ENCODE measurements around the gene AIF1L.

AIF1L gene

DNA sequence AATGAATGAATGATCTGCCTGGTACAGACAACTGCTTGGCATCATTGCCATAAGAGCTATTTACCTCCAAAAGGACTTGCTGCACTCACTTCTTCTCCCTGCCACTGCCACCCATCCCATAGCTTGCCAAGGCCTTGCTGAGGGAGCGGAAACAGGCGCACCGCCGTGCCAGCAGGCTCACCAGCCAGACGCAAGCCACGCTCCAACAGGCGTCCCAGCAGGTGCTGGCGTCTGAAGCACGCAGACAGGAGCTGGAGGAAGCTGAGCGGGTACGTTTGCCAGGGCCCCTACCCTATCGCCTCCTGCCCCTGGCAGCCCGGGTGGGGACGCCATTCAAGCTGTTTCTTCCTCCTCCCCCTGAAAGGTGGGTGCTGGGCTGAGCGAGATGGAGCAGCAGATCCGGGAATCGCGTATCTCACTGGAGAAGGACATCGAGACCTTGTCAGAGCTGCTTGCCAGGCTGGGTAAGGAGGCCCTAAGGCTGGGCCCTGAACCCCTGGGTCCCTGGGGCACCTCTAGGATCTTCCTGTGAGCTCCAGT lies 8.9 kb upstream of the AIF1L start:
- H3K4me3 ChIP-seq (ENCODE audit: low read length), result no peak overlapping the region
- no peak for TF ChIP-seq CTCF (conservative IDR thresholded peaks at IDR 0.05; ENCODE audit: low read length)
- DNase-seq (ENCODE audit: low read depth), result no peak

DNA sequence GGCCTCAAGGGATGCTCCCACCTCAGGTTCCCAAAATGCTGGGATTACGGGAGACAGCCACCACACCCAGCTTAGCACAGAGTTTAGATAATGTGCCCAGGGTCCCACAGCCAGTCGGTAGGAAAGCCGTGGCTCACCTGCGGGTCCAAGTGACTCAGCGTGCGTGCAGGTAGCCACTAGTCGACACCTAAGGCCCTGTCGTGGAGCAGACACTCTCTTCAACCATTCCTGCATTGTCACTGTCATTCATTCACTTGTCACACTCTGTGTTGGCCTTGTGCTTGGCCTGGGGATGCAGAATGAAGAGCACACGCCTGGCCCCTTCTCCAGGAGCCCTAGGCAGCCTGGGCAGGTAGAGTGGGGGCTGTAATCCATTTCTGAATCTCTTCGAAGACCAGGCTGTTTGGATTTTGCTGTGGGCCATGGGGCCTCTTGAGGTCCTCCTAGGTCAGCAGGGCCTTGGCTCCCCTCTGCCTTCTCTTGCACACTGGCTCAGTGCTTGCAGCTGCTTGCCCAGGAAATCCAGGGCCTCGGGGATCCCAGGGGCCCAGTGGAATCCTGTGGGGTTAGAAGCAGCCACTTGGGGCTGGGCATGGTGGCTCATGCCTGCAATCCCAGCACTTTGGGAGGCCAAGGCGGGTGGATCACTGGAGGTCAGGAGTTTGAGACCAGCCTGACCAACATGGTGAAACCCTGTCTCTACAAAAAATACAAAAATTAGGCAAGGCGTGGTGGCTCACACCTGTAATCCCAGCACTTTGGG lies 6.1 kb upstream of the AIF1L start:
- TF ChIP-seq CTCF (conservative IDR thresholded peaks at IDR 0.05; ENCODE audit: low read length), result no peak
- no peak for DNase-seq (ENCODE audit: low read depth)
- H3K4me3 ChIP-seq (ENCODE audit: low read length), result no peak overlapping the region

DNA sequence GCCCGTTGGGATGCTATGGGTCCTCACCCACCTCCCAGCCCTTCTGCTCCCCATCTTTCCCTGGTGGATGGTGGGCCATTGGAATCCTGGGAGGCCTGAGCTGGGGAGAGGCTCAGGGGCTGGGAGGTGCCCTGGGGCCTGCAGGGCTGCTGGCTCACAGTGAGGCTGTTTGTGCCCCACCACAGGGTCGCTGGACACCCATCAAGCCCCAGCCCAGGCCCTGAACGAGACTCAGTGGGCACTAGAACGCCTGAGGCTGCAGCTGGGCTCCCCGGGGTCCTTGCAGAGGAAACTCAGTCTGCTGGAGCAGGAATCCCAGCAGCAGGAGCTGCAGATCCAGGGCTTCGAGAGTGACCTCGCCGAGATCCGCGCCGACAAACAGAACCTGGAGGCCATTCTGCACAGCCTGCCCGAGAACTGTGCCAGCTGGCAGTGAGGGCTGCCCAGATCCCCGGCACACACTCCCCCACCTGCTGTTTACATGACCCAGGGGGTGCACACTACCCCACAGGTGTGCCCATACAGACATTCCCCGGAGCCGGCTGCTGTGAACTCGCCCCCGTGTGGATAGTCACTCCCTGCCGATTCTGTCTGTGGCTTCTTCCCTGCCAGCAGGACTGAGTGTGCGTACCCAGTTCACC lies 4.9 kb upstream of the AIF1L start:
- DNase-seq (ENCODE audit: low read depth), result no peak
- no peak overlapping the region for H3K4me3 ChIP-seq (ENCODE audit: low read length)

DNA sequence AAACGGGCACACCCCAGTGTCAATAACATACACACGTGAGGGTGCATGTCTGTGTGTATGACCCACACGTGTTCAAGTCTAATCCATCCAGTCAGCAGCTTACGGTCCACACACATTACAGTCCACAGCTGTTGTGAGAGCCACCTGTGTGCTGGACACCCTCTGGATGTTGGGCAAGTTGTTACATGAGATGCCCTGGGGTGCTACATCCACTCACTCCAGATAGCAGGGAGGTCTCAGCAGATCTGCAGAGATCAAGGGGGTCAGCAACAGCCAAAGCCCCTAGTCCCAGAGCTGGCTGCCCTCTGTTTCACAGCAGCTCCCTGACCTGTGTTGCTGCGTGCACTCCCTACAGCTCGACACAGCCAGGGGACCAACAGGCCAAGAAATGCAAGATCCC lies 4.3 kb upstream of the AIF1L start:
- H3K4me3 ChIP-seq (ENCODE audit: low read length), result no peak overlapping the region
- no peak for TF ChIP-seq CTCF (conservative IDR thresholded peaks at IDR 0.05; ENCODE audit: low read length)
- DNase-seq (ENCODE audit: low read depth), result no peak

More for the DNA sequence above, 4.9 kb upstream of the AIF1L start:
- no peak for TF ChIP-seq CTCF (conservative IDR thresholded peaks at IDR 0.05; ENCODE audit: low read length)

DNA sequence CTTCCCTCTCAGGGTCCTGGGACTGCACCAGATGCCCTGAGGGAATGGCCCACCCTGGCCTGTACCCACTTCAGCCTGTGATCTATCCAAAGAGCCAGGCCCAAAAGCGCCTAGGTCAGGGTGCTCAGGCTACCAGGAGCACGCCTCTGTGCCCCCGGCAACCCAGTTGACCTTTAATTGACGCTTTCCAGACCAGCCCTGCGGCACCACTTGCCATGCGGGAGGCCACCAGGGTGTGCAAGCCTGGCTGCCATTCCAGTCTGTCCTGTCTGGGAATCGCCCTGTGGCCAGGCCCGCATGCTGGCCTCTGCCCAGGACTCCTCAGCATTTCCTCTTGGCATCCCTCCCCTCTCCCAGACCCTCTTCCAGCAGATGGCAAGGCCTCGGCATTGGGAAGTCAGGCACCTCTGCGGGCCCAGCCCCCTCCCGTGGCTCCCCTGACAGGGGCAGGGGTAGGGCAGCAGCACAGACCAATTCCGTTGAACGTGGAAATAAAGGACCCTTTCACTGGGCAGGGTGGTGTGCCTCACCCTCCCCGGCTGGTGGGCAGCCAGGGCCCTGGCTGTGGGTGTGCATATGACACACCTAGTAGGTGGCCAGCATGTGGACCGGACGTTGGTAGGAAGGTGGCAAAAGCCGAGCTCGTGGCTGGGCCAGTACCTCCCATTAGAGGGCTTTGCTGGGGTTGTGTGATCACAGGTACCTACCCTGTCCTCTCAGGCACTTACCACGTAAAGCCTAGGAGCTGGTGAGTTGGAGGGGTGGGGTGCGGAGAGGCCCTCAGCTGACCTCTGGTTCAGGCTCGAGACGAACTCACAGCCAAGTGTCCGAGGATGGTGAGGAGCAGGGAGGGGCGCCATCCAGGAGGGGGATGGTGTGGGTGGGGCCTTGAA lies 3.5 kb upstream of the AIF1L start:
- TF ChIP-seq CTCF (conservative IDR thresholded peaks at IDR 0.05; ENCODE audit: low read length), result no peak
- no peak overlapping the region for H3K4me3 ChIP-seq (ENCODE audit: low read length)
- DNase-seq (ENCODE audit: low read depth), result no peak

GRCh38 chr9:131094015-131094414 lies 2.3 kb upstream of the AIF1L start:
- DNase-seq (ENCODE audit: low read depth), result no peak
- no peak for TF ChIP-seq CTCF (conservative IDR thresholded peaks at IDR 0.05; ENCODE audit: low read length)
- H3K4me3 ChIP-seq (ENCODE audit: low read length), result no peak overlapping the region

All from AG10803 (cell line).